Stimulated activated CD4-positive, alpha-beta T cell treated with anti-CD3 and anti-CD28 coated beads, TNF-alpha, amount 100 ng/mL, for 48 hours (primary cell): ENCODE results near the gene ZNF627.
"Not testable (repeated sequence)": the region's sequence is repeated elsewhere in the genome, so short reads cannot be mapped to it uniquely, and the experiment has no call there.

ENCODE experiments used
- DNase-seq, 3 donors: peaks; one replicate each; pipeline ENCODE4 v3.0.0-alpha.2; 2020; ENCODE audit warnings: low read depth in 3 of 3

Gene ZNF627

DNA sequence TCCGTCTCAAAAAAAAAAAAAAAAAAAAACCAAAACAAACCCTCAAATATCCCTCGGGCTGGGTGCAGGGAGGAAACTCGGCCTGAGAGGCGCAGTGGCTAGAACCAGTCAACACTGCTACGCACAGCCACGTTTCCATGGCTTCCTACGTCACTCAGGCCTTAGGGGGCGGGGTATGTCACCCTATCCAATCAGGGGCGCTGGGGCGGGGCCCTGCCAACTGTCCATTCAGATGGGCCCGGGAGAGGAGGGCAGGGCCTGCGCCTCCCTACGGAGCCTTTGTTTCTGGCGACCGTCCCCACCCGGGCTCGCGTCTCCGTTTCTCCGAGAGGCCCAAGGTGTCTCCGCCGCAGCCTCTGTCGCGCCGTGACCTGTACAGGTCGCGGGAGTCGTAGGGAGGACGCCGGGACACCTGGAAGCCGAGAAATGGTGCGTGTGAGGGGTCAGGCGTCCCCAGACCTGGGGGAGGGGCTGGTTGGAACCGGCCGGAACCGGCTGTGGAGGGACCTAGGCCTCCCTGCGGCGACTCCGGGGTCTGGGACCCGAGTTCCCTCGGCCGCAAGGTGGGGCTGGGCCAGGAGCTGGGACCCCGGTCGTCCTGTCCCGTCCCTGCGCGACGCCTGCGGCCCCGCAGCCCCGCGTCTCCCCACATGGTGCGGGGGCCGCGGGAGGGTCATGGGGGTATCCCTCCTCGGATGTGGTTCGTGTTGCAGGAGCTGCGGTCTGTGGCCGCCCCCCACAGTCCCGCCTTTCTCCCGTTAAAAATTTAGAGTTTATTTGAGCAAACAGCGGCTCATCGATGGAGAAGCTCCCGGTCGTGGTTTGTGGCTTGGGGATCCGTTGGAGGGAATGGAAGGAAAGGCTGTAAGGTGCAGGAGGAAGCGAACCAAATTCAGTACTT is at the start of gene ZNF627:
ZNF627 (plus strand) TSS at position 282 of the 901 bp plus-strand sequence; CDS start at position 427, 145 bp downstream.
- peak; percentile 93 to 97 (median 96) for DNase-seq

DNA sequence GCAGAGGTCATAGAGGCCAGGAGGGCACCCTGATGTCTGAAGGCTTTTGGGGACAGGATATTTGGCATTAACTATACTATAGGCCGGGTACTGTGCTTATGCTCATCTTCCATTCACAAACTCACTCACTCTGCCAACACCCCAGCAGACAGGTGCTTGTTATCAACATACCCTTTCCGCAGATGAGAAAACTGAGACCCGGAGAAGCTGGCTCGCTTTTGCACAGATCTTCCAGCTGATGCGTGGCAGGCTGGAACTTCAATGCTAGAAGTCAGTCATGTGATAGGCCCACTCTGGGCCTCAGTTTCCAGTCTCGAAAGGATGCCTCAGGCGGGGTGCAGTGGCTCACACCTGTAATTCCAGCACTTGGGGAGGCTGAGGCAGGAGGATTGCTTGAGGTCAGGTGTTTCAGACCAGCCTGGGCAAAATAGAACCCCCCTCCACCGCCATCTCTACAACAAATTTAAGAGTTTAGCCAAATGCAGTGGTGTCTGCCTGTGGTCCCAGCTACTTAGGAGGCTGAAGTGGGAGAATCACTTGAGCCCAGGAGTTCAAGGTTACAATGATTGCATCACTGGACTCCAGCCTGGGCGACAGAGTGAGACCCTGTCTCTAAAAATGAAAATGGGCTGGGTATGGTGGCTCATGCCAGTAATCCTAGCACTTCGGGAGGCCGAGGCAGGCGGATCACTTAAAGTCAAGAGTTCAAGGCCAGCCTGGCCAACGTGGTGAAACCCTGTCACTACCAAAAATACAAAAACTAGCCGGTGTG is 49.2 kb upstream of the ZNF627 start:
- DNase-seq = no peak

DNA sequence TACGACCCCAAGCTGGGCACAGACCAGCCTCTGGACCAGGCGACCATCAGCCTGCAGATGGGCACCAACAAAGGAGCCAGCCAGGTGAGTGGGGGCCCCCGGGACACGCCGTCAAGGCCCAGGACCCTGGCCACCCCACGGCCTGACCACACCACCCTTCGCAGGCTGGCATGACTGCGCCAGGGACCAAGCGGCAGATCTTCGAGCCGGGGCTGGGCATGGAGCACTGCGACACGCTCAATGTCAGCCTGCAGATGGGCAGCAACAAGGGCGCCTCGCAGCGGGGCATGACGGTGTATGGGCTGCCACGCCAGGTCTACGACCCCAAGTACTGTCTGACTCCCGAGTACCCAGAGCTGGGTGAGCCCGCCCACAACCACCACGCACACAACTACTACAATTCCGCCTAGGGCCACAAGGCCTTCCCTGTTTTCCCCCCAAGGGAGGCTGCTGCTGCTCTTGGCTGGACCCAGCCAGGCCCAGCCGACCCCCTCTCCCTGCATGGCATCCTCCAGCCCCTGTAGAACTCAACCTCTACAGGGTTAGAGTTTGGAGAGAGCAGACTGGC is 47.8 kb upstream of the ZNF627 start:
- DNase-seq = no peak

DNA sequence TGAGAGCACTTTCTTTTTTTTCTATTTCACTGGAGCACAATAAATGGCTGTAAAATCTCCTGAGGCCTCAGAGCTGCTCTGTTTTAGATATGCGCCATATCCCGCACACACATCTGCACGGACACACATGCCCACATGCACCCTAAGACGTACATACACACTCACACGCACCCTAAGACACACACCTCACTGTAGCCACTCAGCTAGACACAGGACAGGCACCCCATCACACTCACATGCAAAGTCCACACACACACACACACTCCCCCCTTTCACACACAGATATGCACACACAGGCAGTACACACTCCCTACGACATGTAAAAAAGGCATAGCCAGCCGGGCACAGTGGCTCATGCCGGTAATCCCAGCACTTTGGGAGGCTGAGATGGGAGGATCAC is 47.0 kb upstream of the ZNF627 start:
- no peak for DNase-seq

DNA sequence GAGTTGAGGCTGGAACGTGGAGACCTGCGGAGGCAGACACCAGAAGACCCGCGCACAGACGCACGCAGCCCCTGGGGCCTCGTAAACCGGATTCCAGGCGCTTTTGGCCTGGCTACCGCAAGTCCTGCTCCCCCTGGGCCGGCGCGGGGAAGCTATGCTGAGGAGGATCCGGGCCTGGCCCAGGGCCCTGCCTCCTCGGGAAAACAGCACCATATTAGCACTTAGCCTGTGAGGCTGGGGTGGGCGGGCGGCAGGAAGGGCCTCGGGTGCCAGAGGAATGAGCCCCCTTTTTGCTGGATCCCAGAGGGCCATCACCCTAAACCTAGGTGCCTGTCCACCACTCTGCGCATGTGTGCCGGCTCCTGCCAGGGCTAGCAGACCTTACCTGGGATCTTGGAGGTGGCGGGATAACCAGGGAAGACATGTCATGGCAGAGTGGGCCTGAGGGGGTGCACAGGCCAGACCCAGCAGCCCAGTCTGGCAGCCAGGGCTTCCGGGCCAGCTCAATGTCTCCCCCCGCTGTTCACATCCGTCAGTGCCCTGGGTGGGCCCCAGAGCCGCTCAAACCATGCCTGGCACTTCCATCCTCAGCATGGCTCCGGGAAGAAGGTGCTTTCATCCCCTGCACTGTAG is 45.6 kb upstream of the ZNF627 start:
- no peak for DNase-seq

DNA sequence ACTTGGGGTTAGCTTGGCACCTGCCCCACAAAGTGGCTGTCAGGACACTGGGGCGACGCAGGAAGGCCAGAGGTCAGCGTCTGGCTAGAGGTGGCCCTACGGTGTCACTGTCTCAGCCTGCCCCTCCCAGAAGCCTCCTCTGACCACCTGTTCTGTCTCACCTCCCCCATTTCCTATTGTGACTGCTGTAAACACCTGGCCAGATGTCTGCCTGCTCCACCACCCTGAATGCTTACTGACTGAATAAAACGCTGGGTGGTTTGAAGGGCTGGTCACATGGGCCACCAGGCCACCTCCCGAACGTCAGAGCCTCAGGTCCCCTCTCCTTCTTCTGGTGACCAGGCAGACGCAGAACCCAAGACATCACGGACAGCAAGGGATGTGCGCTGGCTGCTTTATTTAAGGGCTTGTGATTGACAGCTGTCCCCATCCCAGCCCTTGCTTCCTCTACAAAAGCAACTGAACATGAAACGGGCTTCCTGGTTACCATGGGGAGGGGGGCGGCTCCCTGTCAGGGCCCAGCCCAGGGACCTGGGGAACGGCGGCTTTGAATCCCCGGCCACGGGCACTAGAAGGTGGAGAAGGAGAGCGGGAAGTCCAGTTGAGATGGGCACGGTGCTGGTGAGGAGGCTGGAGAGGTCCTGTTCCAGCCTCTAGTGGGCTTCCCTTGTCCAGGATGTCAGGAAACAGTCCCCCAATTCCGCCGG is 44.5 kb upstream of the ZNF627 start:
- DNase-seq = no peak

DNA sequence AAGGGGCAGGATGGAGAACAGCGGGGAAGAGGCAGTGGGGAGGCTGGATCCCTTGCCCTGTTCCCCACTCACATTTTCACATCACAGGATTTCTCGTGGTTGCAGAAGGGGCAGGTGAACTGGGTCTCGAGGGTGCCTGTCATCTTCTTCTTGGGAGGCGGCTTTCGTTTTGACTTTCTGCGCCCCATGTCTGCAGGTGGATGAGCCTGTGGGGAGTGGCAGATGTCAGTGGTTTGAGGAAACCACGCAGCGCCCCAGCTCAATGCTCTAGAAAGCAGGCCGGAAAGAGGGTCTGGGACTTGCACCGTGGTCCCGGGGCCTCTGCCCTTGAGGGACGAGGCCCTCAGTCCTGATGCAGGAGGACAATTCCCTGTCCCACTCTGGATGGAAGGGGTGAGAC is 43.1 kb upstream of the ZNF627 start:
- no peak for DNase-seq

DNA sequence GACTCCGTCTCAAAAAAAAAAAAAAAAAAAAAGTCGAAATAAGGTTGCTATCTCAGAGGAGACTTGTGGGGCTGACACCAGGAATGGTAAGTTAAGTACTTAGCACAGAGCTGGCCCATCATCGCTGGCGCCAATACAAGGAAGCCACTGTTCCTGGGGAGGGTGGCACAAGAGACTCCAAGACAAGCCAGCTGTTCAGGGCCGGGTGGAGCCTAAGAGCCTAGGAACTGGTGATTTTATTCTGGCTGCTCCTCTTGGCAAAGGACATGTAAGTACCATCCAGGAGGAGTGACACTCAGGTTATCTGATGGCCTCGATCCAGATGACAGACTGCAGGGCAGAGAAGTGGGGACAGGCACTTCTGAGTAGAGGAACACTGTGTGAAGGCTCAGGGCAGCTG is 42.0 kb upstream of the ZNF627 start:
- DNase-seq = no peak

DNA sequence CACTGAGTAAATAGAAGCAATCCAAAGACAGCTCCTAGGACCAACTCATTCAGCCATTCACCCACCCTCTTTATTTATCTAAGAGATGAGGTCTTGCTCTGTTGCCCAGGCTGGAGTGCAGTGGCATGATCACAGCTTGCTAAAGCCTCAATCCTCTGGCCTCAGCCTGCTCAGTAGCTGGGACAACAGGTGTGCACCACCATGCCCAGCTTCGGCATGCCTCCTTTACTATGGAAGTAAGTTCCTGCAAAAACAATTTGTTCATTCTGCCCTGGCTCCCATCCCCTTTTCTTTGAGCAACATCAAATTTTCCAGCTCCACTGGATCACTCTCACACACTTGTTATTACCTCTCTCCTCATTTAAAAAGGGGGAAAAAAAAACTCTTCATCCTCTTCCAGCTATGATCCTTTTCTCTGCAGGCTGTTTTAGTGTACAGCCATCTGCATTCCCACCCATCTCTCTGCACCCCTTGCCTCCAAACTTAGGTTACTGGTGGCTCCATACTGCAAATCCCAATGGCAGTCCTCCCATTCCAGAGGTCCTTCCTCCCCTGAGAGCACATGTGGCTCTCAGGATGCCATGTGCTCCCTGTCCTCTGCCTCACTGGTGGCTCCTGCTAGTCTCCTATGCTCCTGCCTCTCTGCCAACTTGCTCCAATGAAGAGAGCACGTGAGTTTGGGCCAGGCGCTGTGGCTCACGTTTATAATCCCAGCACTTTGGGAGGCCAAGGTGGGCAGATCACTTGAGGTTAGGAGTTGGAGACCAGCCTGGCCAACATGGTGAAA is 40.5 kb upstream of the ZNF627 start:
- DNase-seq = no peak

DNA sequence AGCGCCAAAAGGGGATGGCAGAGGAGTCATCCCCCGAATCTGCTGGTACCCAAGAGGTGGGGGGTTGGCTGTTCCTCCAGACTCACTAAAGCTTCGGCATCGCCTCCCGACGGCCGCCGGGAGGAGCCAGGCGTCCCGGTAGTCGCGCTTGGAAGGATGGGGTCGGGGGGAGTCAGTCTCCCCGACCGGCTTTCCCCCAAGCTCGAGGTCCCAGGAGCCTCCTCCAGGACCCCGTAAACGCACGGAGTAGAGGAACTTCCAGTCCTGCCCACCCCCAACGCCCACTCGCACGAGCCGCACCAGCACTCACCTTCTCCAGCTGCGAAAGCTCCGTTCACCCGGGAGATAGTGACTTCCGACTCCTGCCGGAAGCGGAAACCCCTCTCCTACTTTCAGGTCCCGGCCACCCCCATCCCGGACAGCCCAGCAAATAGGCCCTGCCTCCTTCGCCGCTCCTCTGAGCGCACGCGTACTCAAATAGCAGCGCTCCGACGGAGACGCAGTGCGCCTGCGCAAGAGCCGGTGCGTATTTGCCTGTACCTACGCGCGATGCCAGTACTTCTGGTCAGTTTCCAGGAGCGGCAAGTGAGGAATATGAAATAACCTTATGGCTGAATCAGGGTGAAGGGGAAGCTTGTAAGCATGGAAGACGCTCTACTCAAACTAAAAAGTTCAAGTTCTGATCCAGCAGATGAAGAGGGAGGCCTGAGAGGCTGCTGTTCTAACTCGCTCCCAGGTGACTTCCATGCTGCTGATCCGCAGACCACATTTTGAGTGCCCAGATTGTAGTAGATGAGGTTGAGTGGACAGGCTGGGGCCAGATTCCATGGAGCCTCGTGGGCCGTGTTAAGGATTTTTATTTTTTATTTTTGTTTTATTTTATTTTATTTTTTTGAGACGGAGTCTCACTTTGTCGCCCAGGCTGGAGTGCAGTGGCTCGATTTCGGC is 38.1 kb upstream of the ZNF627 start, which contains the start of gene ELOF1:
ELOF1 (minus strand) TSS at position 350 of the 948 bp plus-strand sequence. CDS start 4,883 bp downstream, outside the sequence.
- peak; percentile 92 to 96 (median 96) for DNase-seq

DNA sequence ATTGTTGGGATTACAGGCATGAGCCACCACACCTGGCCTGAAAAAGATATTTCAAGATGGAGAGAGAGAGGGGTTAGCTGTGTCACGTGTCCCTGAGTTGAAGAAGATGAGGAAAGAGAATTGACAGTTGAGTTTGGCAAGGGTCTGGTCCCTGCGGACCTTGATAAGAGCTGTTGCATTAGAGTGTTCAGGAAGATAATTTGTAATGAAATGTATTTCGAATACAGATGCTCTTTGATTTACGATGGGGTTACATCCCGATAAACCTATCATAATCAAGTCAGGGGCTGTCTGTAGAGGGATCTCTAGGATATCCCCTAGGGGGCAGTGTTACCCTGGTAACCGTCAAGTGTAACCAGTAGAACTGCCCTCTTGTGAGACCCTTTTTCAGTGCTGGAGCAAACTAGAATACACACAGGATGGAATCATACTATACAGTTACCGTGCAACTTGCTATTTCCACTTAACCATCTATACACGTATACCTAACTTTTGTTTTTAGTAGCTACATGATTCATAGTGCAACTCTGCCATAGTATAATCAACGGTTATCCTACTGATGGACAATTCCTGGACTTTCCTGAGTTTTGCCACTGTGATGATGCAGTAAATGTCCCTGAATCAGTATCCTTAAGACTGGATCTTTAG is 36.8 kb upstream of the ZNF627 start:
- DNase-seq = peak; percentile 38 to 66 (median 48)

DNA sequence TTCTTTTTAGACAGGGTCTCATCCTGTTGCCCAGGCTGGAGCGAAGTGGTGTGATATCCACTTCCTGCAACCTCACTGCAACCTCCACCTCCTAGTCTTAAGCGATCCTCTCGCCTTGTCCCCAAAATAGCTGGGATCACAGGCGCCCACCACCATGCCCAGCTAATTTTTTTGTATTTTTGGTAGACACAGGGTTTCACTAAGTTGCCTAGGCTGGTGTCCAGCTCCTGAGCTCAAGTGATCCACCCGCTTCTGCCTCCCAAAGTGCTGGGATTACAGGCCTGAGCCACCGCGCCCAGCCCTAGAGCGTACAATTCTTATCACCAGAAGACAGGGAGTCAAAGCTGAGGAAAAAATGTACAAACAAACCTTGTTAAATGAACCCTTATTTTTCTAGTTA is 33.8 kb upstream of the ZNF627 start:
- DNase-seq = no peak

DNA sequence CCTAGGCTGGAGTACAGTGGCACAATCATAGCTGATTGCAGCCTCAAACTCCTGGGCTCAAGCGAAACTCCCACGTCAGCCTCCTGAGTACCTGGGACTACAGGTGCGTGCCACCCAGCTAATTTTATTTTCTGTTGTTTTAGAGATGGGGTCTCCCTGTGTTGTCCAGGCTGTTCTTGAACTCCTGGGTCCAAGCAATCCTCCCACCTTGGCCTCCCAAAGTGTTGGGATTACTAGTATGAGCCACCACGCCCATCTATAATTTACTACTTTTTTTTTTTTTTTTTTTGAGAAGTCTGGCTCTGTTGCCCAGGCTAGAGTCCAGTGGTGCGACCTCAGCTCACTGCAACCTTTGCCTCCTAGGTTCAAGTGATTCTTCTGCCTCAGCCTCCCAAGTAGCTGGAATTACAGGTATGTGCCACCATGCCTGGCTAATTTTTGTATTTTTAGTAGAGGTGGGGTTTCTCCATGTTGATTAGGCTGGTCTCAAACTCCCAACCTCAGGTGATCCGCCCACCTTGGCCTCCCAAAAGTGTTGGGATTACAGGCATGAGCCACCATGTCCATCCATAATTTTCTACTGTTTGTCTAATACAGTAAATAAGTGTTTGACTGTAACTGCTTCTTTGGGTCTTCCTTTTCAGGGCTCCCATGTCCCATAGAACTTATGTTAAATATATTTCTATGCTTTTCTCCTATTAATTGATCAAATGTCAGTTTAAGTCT is 33.0 kb upstream of the ZNF627 start:
- DNase-seq = not testable (repeated sequence)

DNA sequence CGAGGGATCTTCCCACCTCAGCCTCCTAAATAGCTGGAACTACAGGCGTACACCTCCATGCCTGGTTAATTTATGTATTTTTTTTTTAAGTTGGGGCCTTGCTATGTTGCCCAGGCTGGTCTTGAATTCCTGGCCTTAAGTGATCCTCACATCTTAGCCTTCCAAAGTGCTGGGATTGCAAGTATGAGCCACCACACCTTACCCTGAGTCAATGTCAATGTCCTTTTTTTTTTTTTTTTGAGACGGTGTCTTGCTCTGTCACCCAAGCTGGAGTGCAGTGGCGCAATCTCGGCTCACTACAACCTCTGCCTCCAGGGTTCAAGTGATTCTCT is 31.7 kb upstream of the ZNF627 start:
- not testable (repeated sequence) for DNase-seq

DNA sequence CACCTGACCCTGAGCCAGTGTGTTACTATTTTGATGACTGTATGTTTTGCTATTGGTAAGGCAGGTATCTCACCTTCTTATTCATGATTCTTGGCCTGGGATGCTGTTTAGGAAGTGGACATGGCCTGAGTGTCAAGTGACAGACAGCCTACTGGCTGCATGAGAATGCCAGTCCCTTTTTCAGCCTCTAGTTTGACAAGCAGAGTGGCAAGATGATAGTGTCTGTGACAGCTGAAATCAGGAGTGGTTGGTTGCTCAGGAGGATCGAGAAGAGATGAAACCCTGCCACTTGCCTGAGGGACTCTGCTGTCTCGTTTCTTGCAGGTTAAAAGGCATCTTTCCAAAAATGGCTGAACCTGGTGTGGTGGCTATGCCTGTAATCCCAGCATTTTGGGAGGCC is 31.1 kb upstream of the ZNF627 start:
- DNase-seq = no peak

DNA sequence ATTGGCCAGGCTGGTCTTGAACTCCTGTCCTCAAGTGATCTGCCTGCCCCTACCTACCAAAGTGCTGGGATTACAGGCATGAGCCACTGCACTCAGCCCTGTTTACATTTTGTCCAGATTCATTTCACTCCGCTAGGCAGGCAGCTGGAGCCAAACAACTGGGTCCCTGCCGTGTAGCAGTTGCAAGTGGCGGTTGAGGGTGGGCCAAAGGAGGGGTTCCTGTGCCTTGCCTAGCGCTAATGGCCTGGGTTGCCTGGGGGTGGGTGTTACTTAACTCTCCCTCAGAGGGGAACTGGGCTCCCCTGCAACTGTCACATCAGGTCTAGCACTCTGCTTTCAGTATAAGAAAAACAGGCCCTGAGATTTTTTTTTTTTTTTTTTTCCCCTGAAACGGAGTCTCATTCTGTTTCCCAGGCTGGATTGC is 27.2 kb upstream of the ZNF627 start:
- no peak for DNase-seq

DNA sequence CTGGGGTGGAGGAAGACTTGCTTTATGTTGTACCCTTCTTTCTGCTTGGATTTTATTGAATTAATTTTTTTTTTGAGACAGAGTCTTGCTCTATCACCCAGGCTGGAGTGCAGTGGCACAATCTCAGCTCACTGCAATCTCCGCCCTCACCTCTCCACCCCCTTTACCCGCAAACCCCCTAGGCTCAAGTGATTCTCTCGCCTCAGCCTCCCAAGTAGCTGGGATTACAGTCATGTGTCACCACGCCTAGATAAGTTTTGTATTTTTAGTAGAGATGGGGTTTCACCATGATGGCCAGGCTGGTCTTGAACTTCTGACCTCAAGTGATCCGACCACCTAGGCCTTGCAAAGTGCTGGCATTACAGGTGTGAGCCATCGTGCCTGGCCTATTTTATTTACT is 23.9 kb upstream of the ZNF627 start:
- DNase-seq = not testable (repeated sequence)

DNA sequence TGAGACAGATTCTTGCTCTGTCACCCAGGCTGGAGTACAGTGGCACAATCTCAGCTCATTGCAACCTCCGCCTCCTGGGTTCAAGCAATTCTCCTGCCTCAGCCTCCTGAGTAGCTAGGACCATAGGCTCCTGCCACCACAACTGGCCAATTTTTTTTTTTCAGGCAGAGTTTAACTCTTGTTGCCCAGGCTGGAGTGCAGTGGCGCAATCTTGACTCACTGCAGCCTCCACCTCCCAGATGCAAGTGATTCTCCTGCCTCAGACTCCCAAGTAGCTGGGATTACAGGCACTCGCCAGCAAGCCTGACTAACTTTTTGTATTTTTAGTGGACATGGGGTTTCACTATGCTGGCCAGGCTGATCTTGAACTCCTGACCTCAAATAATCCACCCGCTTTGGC is 23.5 kb upstream of the ZNF627 start:
- not testable (repeated sequence) for DNase-seq
